ENCODE results near the gene WDR45B. TPM values are rescaled to one million over a fixed set of nuclear protein-coding genes. Genes with fewer than 3 reads are reported as not detected.

WDR45B gene
- polyA plus RNA-seq, 1 experiment: 105 TPM

- H3K27me3 ChIP-seq (ENCODE audit: control insufficient read depth, insufficient read depth, low read length): no peaks in the 10 kb centered on the region
These were observed 57.2 kb downstream of the WDR45B start for GRCh38 chr17:82590881-82591539.

DNA sequence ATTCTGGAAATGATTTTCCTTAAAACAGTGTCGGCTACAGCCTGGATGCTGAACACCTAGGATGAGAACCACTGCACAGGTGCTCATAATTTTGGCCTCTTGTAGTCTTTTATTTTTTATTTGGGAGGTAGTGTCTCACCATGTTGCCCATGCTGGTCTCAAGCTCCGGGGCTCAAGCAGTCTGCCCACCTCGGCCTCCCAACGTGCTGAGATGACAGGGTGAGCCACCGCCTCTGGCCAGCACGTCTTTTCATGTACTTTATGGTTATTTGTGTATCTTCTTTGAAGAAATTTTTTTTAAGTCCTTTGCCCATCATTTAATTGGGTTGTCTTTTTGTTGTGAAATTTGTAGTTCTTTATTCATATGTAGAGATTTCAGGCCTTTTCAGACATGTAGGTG is 58.0 kb downstream of the WDR45B start:
- TF ChIP-seq CTCF (IDR thresholded peaks at IDR 0.05; ENCODE audit: low read depth, low read length): no peak
- POLR2A ChIA-PET: no interaction called here
- no peak for DNase-seq (ENCODE audit: low read depth, low spot score)
- no peak overlapping the region for H3K27ac ChIP-seq (ENCODE audit: low read depth, low read length)
- H3K9me3 ChIP-seq (ENCODE audit: control insufficient read depth, insufficient read depth, low read length): peaks cover 5% of the 10 kb centered on the region; the same call in 1 of the 2 replicates
- H3K27me3 ChIP-seq (ENCODE audit: control insufficient read depth, insufficient read depth, low read length): no peaks in the 10 kb centered on the region
- H3K4me3 ChIP-seq (ENCODE audit: low read depth, low read length): no peak overlapping the region
- CTCF ChIA-PET: no interaction called here

More at GRCh38 chr17:82590881-82591539, 57.2 kb downstream of the WDR45B start:
- Histone ChIP-seq H3K4me3 (ENCODE audit: low read depth, low read length) (no peak overlapping the region), H3K27ac (ENCODE audit: low read depth, low read length) (no peak overlapping the region), H3K9me3 (ENCODE audit: control insufficient read depth, insufficient read depth, low read length) (peaks cover 5% of the 10 kb centered on the region; the same call in 1 of the 2 replicates)
- TF ChIP-seq CTCF (IDR thresholded peaks at IDR 0.05; ENCODE audit: low read depth, low read length): no peak
- POLR2A ChIA-PET: interaction anchor here (0.6 kb wide), 1 partner anchor 40 kb away, joined by 6 read pairs; no protein-coding TSS in a partner anchor
- no peak for DNase-seq (ENCODE audit: low read depth, low spot score)
- CTCF ChIA-PET: no interaction called here

DNA sequence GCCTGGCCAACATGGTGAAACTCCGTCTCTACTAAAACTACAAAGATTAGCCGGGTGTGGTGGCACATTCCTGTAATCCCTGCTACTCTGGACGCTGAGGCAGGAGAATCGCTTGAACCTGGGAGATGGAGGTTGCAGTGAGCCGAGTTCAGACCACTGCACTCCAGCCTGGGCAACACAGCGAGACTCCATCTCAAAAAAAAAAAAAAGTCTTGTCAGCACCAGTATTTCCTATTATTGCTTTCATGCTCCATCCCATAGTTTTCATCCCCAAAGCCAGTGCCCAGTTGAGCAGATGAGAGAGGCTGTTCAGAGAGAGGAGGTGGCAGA is 58.4 kb downstream of the WDR45B start:
- ChIA-PET CTCF (no interaction called here), POLR2A (no interaction called here)
- TF ChIP-seq CTCF (IDR thresholded peaks at IDR 0.05; ENCODE audit: low read depth, low read length): no peak
- peaks cover 5% of the 10 kb centered on the region; the same call in 1 of the 2 replicates for H3K9me3 ChIP-seq (ENCODE audit: control insufficient read depth, insufficient read depth, low read length)
- H3K27ac ChIP-seq (ENCODE audit: low read depth, low read length): no peak overlapping the region
- no peak for DNase-seq (ENCODE audit: low read depth, low spot score)
- no peaks in the 10 kb centered on the region for H3K27me3 ChIP-seq (ENCODE audit: control insufficient read depth, insufficient read depth, low read length)
- no peak overlapping the region for H3K4me3 ChIP-seq (ENCODE audit: low read depth, low read length)

- ChIA-PET POLR2A (no interaction called here), CTCF (no interaction called here)
- Histone ChIP-seq H3K27ac (ENCODE audit: low read depth, low read length) (no peak overlapping the region), H3K4me3 (ENCODE audit: low read depth, low read length) (no peak overlapping the region), H3K27me3 (ENCODE audit: control insufficient read depth, insufficient read depth, low read length) (no peaks in the 10 kb centered on the region), H3K9me3 (ENCODE audit: control insufficient read depth, insufficient read depth, low read length) (peaks cover 5% of the 10 kb centered on the region; the same call in 1 of the 2 replicates)
- no peak for DNase-seq (ENCODE audit: low read depth, low spot score)
- TF ChIP-seq CTCF (IDR thresholded peaks at IDR 0.05; ENCODE audit: low read depth, low read length): no peak
These were observed 59.7 kb downstream of the WDR45B start for GRCh38 chr17:82588266-82589175.

Measured in AG04450 (cell line).